Subcutaneous adipose tissue (tissue), 4 donors: ENCODE data around the gene EFCAB6. TPM values are rescaled to one million over a fixed set of nuclear protein-coding genes. Genes with fewer than 3 reads are reported as not detected.

Experiments used
- CTCF ChIP-seq: fragments of 450-650 bp; IDR thresholded peaks from one replicate; pipeline ENCODE4 v1.5.1; 2016; ENCODE audit warnings: low read depth, mild to moderate bottlenecking, control low read depth, antibody characterized with exemption, moderate library complexity
- total RNA-seq, 4 donors: library from RNA; depleted of rRNA; stranded (reverse); fragments of >200 nt; gene quantifications; one replicate each; pipeline ENCODE4 v1.1.0, GENCODE V29; 2016

The EFCAB6 gene
- total RNA-seq, 4 donors from 2014 or later: 2.1 to 4.0 (median 2.4) TPM

GRCh38 chr22:43634316-43634715 is 177.8 kb downstream of the EFCAB6 start:
- no peak for TF ChIP-seq CTCF

- no peak for TF ChIP-seq CTCF
Observed at GRCh38 chr22:43633631-43634285, 178.3 kb downstream of the EFCAB6 start.

GRCh38 chr22:43631846-43632245 is 180.3 kb downstream of the EFCAB6 start:
- TF ChIP-seq CTCF: no peak

- TF ChIP-seq CTCF: no peak
Observed at GRCh38 chr22:43631201-43631600, 180.9 kb downstream of the EFCAB6 start.

GRCh38 chr22:43630451-43630850 is 181.7 kb downstream of the EFCAB6 start:
- TF ChIP-seq CTCF: no peak

- TF ChIP-seq CTCF: no peak
Observed at GRCh38 chr22:43628250-43628649, 183.9 kb downstream of the EFCAB6 start.

- TF ChIP-seq CTCF: no peak
Observed at GRCh38 chr22:43627485-43628213, 184.5 kb downstream of the EFCAB6 start.
